Neural progenitor cell (in vitro differentiated cells): Measurements from ENCODE around the gene NOX3.

Experiments
- EZH2 ChIP-seq: fragments of 200-600 bp; sonication (generic); IDR thresholded peaks from 2 replicates; pipeline ENCODE4 v1.6.1; 2017; ENCODE audit warnings: antibody characterized with exemption, mild to moderate bottlenecking, moderate library complexity
- EZH2phosphoT487 ChIP-seq: fragments of 200-600 bp; sonication (generic); IDR thresholded peaks from 2 replicates; pipeline ENCODE4 v1.6.1; 2017; ENCODE audit warnings: antibody characterized with exemption
- TF ChIP-seq, protein P1 (sequence below): fragments of 200-600 bp; sonication (generic); IDR thresholded peaks from 2 replicates; pipeline ENCODE4 v1.5.1; 2017; ENCODE audit warnings: antibody characterized with exemption, mild to moderate bottlenecking

GRCh38 chr6:155454008-155454407, 1.6 kb downstream of the NOX3 start:
- TF ChIP-seq, protein P1, sequence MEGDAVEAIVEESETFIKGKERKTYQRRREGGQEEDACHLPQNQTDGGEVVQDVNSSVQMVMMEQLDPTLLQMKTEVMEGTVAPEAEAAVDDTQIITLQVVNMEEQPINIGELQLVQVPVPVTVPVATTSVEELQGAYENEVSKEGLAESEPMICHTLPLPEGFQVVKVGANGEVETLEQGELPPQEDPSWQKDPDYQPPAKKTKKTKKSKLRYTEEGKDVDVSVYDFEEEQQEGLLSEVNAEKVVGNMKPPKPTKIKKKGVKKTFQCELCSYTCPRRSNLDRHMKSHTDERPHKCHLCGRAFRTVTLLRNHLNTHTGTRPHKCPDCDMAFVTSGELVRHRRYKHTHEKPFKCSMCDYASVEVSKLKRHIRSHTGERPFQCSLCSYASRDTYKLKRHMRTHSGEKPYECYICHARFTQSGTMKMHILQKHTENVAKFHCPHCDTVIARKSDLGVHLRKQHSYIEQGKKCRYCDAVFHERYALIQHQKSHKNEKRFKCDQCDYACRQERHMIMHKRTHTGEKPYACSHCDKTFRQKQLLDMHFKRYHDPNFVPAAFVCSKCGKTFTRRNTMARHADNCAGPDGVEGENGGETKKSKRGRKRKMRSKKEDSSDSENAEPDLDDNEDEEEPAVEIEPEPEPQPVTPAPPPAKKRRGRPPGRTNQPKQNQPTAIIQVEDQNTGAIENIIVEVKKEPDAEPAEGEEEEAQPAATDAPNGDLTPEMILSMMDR: no peak
- TF ChIP-seq EZH2 (no peak), EZH2phosphoT487 (no peak)
